Activated CD4-positive, alpha-beta T cell treated with anti-CD3 and anti-CD28 coated beads, Interleukin-2, amount 50 U/mL, for 48 hours (primary cell): Measurements from ENCODE around the gene RIMKLA.
A peak's percentile ranks its signal among the peaks of the same experiment; 100 is the strongest.

ENCODE experiments used
- DNase-seq, 2 experiments: peaks; one replicate each; pipeline ENCODE4 v3.0.0-alpha.2; 2020

RIMKLA gene

DNA sequence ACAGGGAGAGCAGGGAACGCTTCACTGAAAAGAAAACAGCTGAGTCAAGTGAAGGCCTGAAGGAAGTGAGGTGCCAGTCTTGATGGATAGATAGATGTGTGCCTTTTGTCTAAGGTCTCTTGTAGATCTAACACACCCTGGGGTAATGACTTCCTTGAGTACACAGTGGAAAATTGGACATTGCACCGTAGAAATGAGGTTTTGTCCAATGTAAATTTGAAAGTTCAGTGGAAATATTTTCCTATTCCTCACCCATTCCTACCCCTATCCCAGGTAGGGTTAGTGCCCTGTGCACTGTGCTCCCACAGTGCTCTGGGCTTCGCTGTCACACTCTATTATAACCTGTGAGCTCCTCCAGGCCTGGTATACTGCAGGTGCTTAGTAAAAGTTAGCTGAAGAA is 50.9 kb downstream of the RIMKLA start:
- DNase-seq, result no peak

DNA sequence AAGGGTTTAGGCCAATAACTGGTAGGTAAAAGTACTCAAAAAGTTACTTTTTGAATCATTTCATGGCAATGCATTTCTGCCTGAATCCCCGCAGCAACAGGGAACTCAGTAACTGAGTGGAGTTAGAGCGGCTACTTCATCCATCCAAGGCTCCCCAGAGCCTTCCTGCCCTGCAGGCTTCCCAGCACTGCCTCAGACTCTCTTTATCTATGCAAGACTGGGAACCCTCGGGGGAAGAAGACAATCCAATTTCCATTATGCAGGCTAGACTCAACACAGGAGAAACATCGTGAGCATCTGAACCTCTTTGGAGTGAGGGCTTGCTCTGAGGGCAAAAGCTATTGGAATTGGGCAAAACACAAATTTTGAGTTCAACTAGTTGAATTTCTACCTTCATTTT is 52.1 kb downstream of the RIMKLA start:
- DNase-seq, result no peak

DNA sequence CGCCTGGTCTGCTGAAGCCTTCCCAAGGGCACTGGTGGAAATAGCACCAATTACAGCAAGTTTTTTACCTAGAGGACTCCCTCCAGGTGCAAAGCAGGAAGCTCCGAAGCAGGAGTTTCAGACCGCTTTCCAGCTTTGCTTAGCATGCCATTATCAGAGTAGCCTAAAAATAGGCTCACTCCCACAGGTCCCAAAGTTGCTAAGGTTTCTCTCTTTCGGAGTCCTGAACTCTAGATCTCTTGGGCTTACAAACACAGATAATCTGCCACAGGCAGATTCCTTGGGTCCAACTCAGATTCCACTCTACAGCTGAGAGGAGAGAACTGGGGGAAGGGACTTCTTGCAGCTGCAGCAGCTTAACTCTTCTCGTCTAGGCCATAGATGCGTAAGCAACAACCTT is 52.8 kb downstream of the RIMKLA start:
- DNase-seq, result no peak

- no peak for DNase-seq
These were observed 53.7 kb downstream of the RIMKLA start for GRCh38 chr1:42434340-42434739.

GRCh38 chr1:42439940-42440339 is 59.3 kb downstream of the RIMKLA start:
- no peak for DNase-seq

DNA sequence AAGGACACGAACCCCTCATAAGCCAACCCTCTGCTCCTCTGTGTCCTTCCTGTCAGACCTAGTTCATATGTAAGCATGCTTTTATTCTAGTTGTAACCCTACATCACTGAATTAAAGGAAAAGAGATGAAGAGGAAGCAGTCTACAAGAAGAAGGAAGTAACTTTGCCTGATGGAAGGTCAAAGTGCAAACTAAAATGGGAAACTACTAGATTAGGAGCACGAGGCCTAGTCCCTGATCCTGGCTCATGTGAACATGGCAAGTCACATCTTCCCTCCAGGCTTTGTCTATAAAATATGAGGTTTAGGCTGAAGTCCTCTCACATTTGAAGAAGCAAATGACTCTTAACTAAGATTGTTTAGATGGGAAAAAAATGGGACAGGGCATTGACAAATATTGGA is 62.1 kb downstream of the RIMKLA start:
- DNase-seq, result no peak

GRCh38 chr1:42449256-42449655 is 68.7 kb downstream of the RIMKLA start:
- no peak for DNase-seq

GRCh38 chr1:42450061-42450460 is 69.5 kb downstream of the RIMKLA start:
- no peak for DNase-seq

DNA sequence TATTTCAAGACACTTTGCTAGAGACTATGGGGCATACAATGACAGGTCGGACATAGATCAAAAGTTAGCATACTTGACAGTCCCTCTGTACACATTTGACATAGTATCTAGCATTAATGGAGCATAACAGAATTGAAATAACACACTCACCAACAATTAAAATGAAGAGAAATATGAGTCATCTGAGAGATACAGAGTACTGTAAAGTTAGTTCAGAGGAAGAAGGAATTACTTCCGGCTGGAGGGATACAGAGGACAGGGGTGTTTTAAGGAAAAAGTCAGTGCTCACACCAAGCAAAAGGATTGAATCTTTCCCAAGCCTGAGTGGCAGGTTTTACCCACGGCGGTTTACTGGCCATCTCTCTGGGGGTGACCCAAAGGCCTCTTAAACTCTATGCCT is 72.8 kb downstream of the RIMKLA start:
- no peak for DNase-seq

- DNase-seq, result no peak
These were observed 73.8 kb downstream of the RIMKLA start for GRCh38 chr1:42454403-42454802.

- peak; percentile 92 to 94 for DNase-seq
These were observed 75.6 kb downstream of the RIMKLA start, which contains the start of the genes PPCS and ZMYND12 for GRCh38 chr1:42456010-42456753. Gene PPCS, plus strand, starts transcription at chr1:42456543. Its CDS starts 23 bp downstream, at chr1:42456566. Gene ZMYND12, minus strand, starts transcription at chr1:42456022. Its CDS starts 25 bp downstream, at chr1:42455997.

DNA sequence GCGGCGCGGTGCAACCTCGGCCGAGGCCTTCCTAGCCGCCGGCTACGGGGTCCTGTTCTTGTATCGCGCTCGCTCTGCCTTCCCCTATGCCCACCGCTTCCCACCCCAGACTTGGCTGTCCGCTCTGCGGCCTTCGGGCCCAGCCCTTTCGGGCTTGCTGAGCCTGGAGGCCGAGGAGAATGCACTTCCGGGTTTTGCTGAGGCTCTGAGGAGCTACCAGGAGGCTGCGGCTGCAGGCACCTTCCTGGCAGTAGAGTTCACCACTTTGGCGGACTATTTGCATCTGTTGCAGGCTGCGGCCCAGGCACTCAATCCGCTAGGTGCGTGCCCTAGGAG is 76.1 kb downstream of the RIMKLA start:
- DNase-seq, result peak; percentile 55 to 68

DNA sequence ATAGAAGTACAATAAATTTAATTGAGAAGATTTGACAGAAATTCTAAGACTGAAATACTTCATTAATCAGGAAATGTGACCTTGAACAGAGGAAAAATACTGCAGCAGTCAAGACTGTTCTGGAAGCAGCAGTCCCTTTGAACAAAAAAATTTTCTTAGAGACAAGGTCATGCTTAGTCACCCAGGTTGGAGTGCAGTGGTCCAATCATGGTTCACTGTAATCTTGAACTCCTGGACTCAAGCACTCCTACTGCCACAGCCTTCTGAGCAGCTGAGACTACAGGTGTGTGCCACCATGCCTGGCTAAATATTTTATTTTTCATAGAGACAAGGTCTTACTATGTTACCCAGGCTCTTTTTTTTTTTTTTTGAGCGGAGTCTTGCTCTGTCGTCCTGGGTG is 80.6 kb downstream of the RIMKLA start:
- no peak for DNase-seq

GRCh38 chr1:42462828-42463763 is 82.5 kb downstream of the RIMKLA start, which contains the start of gene CCDC30:
Gene CCDC30, plus strand, starts transcription at chr1:42463286. Its CDS starts 17,266 bp downstream, at chr1:42480552.
- peak; percentile 93 to 95 for DNase-seq

DNA sequence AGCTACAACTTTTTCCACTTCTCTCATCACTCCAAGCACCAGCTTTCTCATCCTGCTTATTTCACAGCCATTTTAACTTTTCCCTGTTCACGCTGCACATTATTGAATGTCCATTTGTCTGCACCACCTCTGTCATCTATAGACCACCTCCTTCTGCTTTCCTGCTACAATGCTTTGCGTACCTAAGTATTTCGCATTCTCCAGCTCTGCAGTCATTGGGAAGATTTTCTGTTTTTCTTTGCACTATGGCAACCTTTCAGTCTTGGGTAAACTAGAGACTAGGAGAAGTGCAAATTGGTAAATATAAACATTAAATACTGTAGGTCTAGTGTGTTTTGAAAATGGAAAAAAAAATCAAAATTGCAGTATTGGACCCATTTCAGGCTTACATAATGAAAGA is 83.3 kb downstream of the RIMKLA start:
- no peak for DNase-seq

DNA sequence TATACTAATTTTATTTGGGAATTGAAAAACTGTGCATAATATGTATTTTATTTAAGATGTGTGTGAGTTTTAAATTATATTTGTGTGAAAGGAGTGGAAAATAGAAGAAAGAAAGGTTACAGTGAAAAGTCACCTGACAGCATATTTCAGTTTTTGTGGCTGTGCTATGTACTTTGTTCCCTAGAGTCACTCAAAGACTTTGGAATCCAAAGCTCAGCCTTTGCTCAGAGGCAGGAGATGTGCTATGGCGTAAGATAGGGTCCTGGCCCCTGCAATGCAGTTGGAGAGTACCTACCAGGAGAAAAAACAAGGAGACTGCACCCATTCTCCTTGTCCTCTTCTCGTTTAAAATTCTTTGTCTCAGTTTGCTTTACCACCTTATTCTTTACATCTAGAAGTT is 85.4 kb downstream of the RIMKLA start:
- DNase-seq, result no peak

GRCh38 chr1:42469727-42470126 is 89.1 kb downstream of the RIMKLA start:
- no peak for DNase-seq
